SK-N-SH treated with all-trans-retinoic acid at 6 μM for 48 hours (cell line): ENCODE data around the gene HTR2A.

ENCODE experiments used
- ARNTL ChIP-seq: fragments of 450-650 bp; formaldehyde crosslinking; IDR thresholded peaks from 2 replicates; pipeline ENCODE4 v1.5.0; 2020; ENCODE audit warnings: low read depth, mild to moderate bottlenecking, moderate library complexity, borderline replicate concordance
- BACH2 ChIP-seq: fragments of 250-450 bp; sonication (Bioruptor Pico); IDR thresholded peaks from 2 replicates; pipeline ENCODE4 v1.9.0; 2021; ENCODE audit warnings: mild to moderate bottlenecking, borderline replicate concordance
- CSDC2 ChIP-seq: fragments of 250-450 bp; sonication (Bioruptor Pico); IDR thresholded peaks from 2 replicates; pipeline ENCODE4 v1.5.0; 2020; ENCODE audit warnings: mild to moderate bottlenecking, moderate library complexity
- ESRRG ChIP-seq: fragments of 250-450 bp; sonication (Bioruptor Pico); IDR thresholded peaks from 2 replicates; pipeline ENCODE4 v1.6.1; 2021; ENCODE audit warnings: mild to moderate bottlenecking
- GLIS3 ChIP-seq: fragments of 250-450 bp; sonication (Bioruptor Pico); IDR thresholded peaks from 2 replicates; pipeline ENCODE4 v1.5.0; 2020; ENCODE audit warnings: mild to moderate bottlenecking, moderate library complexity
- ISL1 ChIP-seq: fragments of 250-450 bp; sonication (Bioruptor Pico); IDR thresholded peaks from 2 replicates; pipeline ENCODE4 v2.1.2; 2022; ENCODE audit warnings: mild to moderate bottlenecking, moderate library complexity
- RARB ChIP-seq: fragments of 250-450 bp; sonication (Bioruptor Pico); IDR thresholded peaks from 2 replicates; pipeline ENCODE4 v1.8.0; 2021; ENCODE audit warnings: mild to moderate bottlenecking, moderate library complexity
- ZNF565 ChIP-seq: fragments of 450-650 bp; formaldehyde crosslinking; conservative IDR thresholded peaks from 2 replicates; pipeline ENCODE4 v1.5.0; 2020; ENCODE audit warnings: low read depth, mild to moderate bottlenecking, moderate library complexity
- TF ChIP-seq, protein P1 (sequence below): fragments of 250-450 bp; sonication (Bioruptor Pico); IDR thresholded peaks from 2 replicates; pipeline ENCODE4 v1.8.0; 2020; ENCODE audit warnings: mild to moderate bottlenecking, moderate library complexity, borderline replicate concordance
- TF ChIP-seq, protein P2 (sequence below): fragments of 250-450 bp; sonication (Bioruptor Pico); IDR thresholded peaks from 2 replicates; pipeline ENCODE4 v1.5.0; 2020; ENCODE audit warnings: mild to moderate bottlenecking, moderate library complexity

DNA sequence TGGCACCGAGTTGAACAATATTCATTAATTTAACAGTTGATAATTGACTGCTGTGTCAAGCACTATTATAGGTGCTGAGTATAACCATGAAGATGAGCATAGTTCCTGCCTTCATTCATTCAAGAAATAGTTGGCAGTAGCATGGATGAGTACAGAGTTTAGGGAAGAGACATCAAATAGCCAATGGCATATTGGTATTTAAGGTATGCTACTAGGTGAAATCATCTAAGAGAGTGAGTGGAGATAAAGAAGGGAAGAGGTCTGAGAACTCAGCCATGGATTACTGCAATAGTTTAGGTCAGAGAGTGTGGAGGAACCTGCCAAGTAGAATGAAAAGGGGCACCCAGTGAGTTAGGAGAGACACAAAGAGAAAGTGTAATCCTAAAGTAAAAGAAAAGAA, 4.9 kb upstream of the HTR2A start:
- TF ChIP-seq ISL1 (CRISPR knock-in tag) (no peak), GLIS3 (CRISPR knock-in tag) (no peak), ESRRG (no peak), ARNTL (CRISPR knock-in tag) (no peak), RARB (CRISPR knock-in tag) (no peak), ZNF565 (CRISPR knock-in tag) (no peak), CSDC2 (CRISPR knock-in tag) (no peak), BACH2 (no peak)
- TF ChIP-seq, protein P1, sequence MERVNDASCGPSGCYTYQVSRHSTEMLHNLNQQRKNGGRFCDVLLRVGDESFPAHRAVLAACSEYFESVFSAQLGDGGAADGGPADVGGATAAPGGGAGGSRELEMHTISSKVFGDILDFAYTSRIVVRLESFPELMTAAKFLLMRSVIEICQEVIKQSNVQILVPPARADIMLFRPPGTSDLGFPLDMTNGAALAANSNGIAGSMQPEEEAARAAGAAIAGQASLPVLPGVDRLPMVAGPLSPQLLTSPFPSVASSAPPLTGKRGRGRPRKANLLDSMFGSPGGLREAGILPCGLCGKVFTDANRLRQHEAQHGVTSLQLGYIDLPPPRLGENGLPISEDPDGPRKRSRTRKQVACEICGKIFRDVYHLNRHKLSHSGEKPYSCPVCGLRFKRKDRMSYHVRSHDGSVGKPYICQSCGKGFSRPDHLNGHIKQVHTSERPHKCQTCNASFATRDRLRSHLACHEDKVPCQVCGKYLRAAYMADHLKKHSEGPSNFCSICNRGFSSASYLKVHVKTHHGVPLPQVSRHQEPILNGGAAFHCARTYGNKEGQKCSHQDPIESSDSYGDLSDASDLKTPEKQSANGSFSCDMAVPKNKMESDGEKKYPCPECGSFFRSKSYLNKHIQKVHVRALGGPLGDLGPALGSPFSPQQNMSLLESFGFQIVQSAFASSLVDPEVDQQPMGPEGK, result no peak
- TF ChIP-seq, protein P2, sequence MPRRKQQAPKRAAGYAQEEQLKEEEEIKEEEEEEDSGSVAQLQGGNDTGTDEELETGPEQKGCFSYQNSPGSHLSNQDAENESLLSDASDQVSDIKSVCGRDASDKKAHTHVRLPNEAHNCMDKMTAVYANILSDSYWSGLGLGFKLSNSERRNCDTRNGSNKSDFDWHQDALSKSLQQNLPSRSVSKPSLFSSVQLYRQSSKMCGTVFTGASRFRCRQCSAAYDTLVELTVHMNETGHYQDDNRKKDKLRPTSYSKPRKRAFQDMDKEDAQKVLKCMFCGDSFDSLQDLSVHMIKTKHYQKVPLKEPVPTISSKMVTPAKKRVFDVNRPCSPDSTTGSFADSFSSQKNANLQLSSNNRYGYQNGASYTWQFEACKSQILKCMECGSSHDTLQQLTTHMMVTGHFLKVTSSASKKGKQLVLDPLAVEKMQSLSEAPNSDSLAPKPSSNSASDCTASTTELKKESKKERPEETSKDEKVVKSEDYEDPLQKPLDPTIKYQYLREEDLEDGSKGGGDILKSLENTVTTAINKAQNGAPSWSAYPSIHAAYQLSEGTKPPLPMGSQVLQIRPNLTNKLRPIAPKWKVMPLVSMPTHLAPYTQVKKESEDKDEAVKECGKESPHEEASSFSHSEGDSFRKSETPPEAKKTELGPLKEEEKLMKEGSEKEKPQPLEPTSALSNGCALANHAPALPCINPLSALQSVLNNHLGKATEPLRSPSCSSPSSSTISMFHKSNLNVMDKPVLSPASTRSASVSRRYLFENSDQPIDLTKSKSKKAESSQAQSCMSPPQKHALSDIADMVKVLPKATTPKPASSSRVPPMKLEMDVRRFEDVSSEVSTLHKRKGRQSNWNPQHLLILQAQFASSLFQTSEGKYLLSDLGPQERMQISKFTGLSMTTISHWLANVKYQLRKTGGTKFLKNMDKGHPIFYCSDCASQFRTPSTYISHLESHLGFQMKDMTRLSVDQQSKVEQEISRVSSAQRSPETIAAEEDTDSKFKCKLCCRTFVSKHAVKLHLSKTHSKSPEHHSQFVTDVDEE (CRISPR knock-in tag), result no peak
